HepG2 (cell line): ENCODE data around the gene ATP2B2. TPM values are rescaled to one million over a fixed set of nuclear protein-coding genes. Genes with fewer than 3 reads are reported as not detected.

ENCODE experiments used
- ATAC-seq: fragments of 200-7000 bp; cut with Tn5 transposase; 3 replicates; pipeline ENCODE4 v1.9.1; 2020; ENCODE audit warnings: mild to moderate bottlenecking, moderate library complexity
- BruUV-seq: library from RNA; stranded (reverse); fragments of 400-500 nt; replicated peaks from 2 replicates; lab custom pipeline; 2021; lab: Mats Ljungman, UMichigan
- CTCF ChIA-PET: fragments of 300-600 bp; formaldehyde crosslinking; extraction: SDS; loops from one replicate; lab custom pipeline; 2021; ENCODE audit warnings: low total read pairs, inconsistent platforms, low intra/inter-chr PET ratio; lab: Yijun Ruan, JAX
- POLR2A ChIA-PET: fragments of 350-600 bp; sonication (Branson Sonifier 250); formaldehyde crosslinking; loops from one replicate; lab custom pipeline; 2020; ENCODE audit warnings: antibody characterized with exemption, inconsistent platforms; lab: Yijun Ruan, JAX
- DNase-seq: peaks from one replicate; pipeline ENCODE4 v3.0.0-alpha.2; 2015; ENCODE audit warnings: low spot score
- FAIRE-seq: peaks from 3 replicates; lab custom pipeline; 2011; peaks lifted over from hg19 to GRCh38; lab: Jason Lieb, UNC
- H2AFZ ChIP-seq: one replicate; pipeline ENCODE4 v1.6.1; 2011; ENCODE audit warnings: low read length, inconsistent platforms
- H3K27ac ChIP-seq: fragments of 300-600 bp; 3 replicates; pipeline ENCODE4 v1.8.0; 2011; ENCODE audit warnings: mixed run types, mild to moderate bottlenecking, mixed read lengths, low read length, inconsistent platforms; ENCODE audit not compliant: insufficient read depth; ENCODE audit errors: extremely low read length
- H3K27me3 ChIP-seq, 2 experiments: fragments of 200-600 bp in 1 of 2; 2 replicates in 1 of 2; 3 replicates in 1 of 2; pipeline versions ENCODE4 v1.6.0 to v1.8.0; 2011; ENCODE audit warnings: low read length in 2 of 2, mild to moderate bottlenecking in 2 of 2, moderate library complexity in 2 of 2, inconsistent platforms in 1 of 2; ENCODE audit not compliant: insufficient read depth in 2 of 2, control insufficient read depth in 1 of 2
- H3K36me3 ChIP-seq, 2 experiments: fragments of 200-600 bp in 1 of 2; replicated peaks in 1 of 2; 2 replicates in 1 of 2; 3 replicates in 1 of 2; pipeline versions ENCODE4 v1.5.1 to v1.8.0; 2011; ENCODE audit warnings: low read length in 2 of 2, inconsistent platforms in 1 of 2; ENCODE audit not compliant: insufficient read depth in 2 of 2, control insufficient read depth in 1 of 2
- H3K4me1 ChIP-seq: 2 replicates; pipeline ENCODE4 v1.5.1; 2012; ENCODE audit warnings: low read length, inconsistent platforms; ENCODE audit not compliant: insufficient read depth
- H3K4me2 ChIP-seq: 2 replicates; pipeline ENCODE4 v1.6.0; 2011; ENCODE audit warnings: low read depth, low read length, inconsistent platforms
- H3K4me3 ChIP-seq, 3 experiments: fragments of 200-600 bp in 1 of 3; sonication (generic), shearing (Covaris generic) in 1 of 3; replicated peaks in 1 of 3; 2 replicates each; pipeline ENCODE4 v1.5.1; 2011 to 2016; ENCODE audit warnings: low read length in 3 of 3, inconsistent platforms in 2 of 3, low read depth in 2 of 3, mild to moderate bottlenecking in 2 of 3, control low read depth in 1 of 3, mixed read lengths in 1 of 3; ENCODE audit not compliant: insufficient read depth in 1 of 3
- H3K79me2 ChIP-seq: one replicate; pipeline ENCODE4 v1.6.1; 2011; ENCODE audit warnings: low read length, inconsistent platforms; ENCODE audit not compliant: insufficient read depth
- H3K9ac ChIP-seq: 2 replicates; pipeline ENCODE4 v1.6.0; 2011; ENCODE audit warnings: mild to moderate bottlenecking, low read depth, low read length, inconsistent platforms; ENCODE audit not compliant: insufficient read depth
- H3K9me3 ChIP-seq: 2 replicates; pipeline ENCODE4 v1.5.1; 2012; ENCODE audit warnings: mild to moderate bottlenecking, low read length
- H4K20me1 ChIP-seq: 2 replicates; pipeline ENCODE4 v1.6.0; 2011; ENCODE audit warnings: inconsistent platforms, mild to moderate bottlenecking, low read length, moderate library complexity; ENCODE audit not compliant: insufficient read depth
- ATRX ChIP-seq: sonication (generic); formaldehyde crosslinking; IDR thresholded peaks from 2 replicates; pipeline ENCODE4 v1.4.0; 2020; ENCODE audit warnings: missing genetic modification reagents, borderline replicate concordance
- GATAD1 ChIP-seq: IDR thresholded peaks from 2 replicates; pipeline ENCODE4 v1.6.1; 2016; ENCODE audit warnings: missing genetic modification reagents, missing compliant biosample characterization
- RARA ChIP-seq: IDR thresholded peaks from 2 replicates; pipeline ENCODE4 v1.6.1; 2016; ENCODE audit warnings: missing genetic modification reagents, missing compliant biosample characterization
- RFX3 ChIP-seq: IDR thresholded peaks from 2 replicates; pipeline ENCODE4 v1.6.1; 2016; ENCODE audit warnings: missing biosample characterization, missing genetic modification reagents
- SYNCRIP ChIP-seq: fragments of 200-400 bp; formaldehyde crosslinking; IDR thresholded peaks from 2 replicates; pipeline ENCODE4 v1.6.1; 2018; ENCODE audit warnings: mild to moderate bottlenecking, low read depth, low read length; ENCODE audit not compliant: insufficient read depth
- TARDBP ChIP-seq: sonication (generic); formaldehyde crosslinking; IDR thresholded peaks from 2 replicates; pipeline ENCODE4 v1.8.0; 2022; ENCODE audit warnings: mild to moderate bottlenecking, missing genetic modification reagents
- TBX3 ChIP-seq: fragments of 450-650 bp; IDR thresholded peaks from 2 replicates; pipeline ENCODE4 v1.6.1; 2017; ENCODE audit warnings: antibody characterized with exemption, mild to moderate bottlenecking, inconsistent platforms, borderline replicate concordance
- TEAD3 ChIP-seq: optimal IDR thresholded peaks from 2 replicates; pipeline ENCODE3; 2016; ENCODE audit warnings: borderline replicate concordance
- ZKSCAN1 ChIP-seq: fragments of 150-350 bp; IDR thresholded peaks from 2 replicates; pipeline ENCODE4 v1.6.1; 2014; ENCODE audit warnings: low read length
- ZNF577 ChIP-seq: sonication (generic); formaldehyde crosslinking; IDR thresholded peaks from 2 replicates; pipeline ENCODE4 v1.4.0; 2020; ENCODE audit warnings: mild to moderate bottlenecking, low read depth, missing genetic modification reagents, borderline replicate concordance
- WGBS: methylation state at CpG from one replicate; pipeline ENCODE4 v1.1.6; 2017; ENCODE audit warnings: low lambda C conversion rate; 5-methylcytosine and 5-hydroxymethylcytosine counted together
- in situ Hi-C: cut with HindIII; loops from 2 replicates; pipeline ENCODE4 v1.10.0; 2017; ENCODE audit warnings: low pct_unique_long_range_greater_than_20kb; ENCODE audit not compliant: extremely low pct_ligation_motif_present
- intact Hi-C: fragments of 100-400 bp; cut with micrococcal nuclease; formaldehyde crosslinking; loops from one replicate; pipeline ENCODE4 v1.10.0; 2022; ENCODE audit not compliant: unreplicated experiment
- polyA plus RNA-seq, 8 experiments: library from polyadenylated mRNA; depleted of rRNA in 3 of 8; stranded (reverse) in 7 of 8; unstranded in 1 of 8; fragments of >200 nt; fragmentation: Illumina TruSeq in 4 of 8; extraction: Trizol in 4 of 8; gene quantifications; 2 replicates each; pipeline versions ENCODE4 v1.2.1 to v1.2.3, GENCODE V29; 2011 to 2016; ENCODE audit warnings: low read depth in 4 of 8, missing spikeins in 1 of 8, mixed read lengths in 1 of 8; ENCODE audit not compliant: insufficient read depth in 1 of 8
- total RNA-seq, 5 experiments: library from RNA; depleted of rRNA; stranded (reverse); fragments of >200 nt; fragmentation: Illumina TruSeq; extraction: Trizol; gene quantifications; 2 replicates each; pipeline ENCODE4 v1.2.3, GENCODE V29; 2016; ENCODE audit warnings: low read depth in 1 of 5
- TF ChIP-seq, protein P1 (sequence below): sonication (generic); formaldehyde crosslinking; IDR thresholded peaks from 2 replicates; pipeline ENCODE4 v1.4.0; 2020; ENCODE audit warnings: mild to moderate bottlenecking, missing genetic modification reagents
- TF ChIP-seq, protein P2 (sequence below): sonication (generic); formaldehyde crosslinking; IDR thresholded peaks from 2 replicates; pipeline ENCODE4 v1.5.0; 2020; ENCODE audit warnings: mild to moderate bottlenecking, missing genetic modification reagents, borderline replicate concordance
- TF ChIP-seq, protein P3 (sequence below): IDR thresholded peaks from 2 replicates; pipeline ENCODE4 v1.6.1; 2016; ENCODE audit warnings: missing biosample characterization, missing genetic modification reagents, low read depth
- TF ChIP-seq, protein P4 (sequence below): sonication (generic); formaldehyde crosslinking; IDR thresholded peaks from 2 replicates; pipeline ENCODE4 v1.4.0; 2020; ENCODE audit warnings: low read depth, mild to moderate bottlenecking, missing genetic modification reagents
- TF ChIP-seq, protein P5 (sequence below): fragments of 450-650 bp; IDR thresholded peaks from 2 replicates; pipeline ENCODE4 v1.6.1; 2017
- TF ChIP-seq, protein P6 (sequence below): sonication (generic); formaldehyde crosslinking; IDR thresholded peaks from 2 replicates; pipeline ENCODE4 v1.5.1; 2020; ENCODE audit warnings: mild to moderate bottlenecking, missing genetic modification reagents, moderate library complexity

ATP2B2 gene
- total and polyA plus RNA-seq, 2 of the 13 experiments (the other 11 are each of a cell fraction or from before 2014, with no cell fraction given), result 1.5 to 2.3 TPM

DNA sequence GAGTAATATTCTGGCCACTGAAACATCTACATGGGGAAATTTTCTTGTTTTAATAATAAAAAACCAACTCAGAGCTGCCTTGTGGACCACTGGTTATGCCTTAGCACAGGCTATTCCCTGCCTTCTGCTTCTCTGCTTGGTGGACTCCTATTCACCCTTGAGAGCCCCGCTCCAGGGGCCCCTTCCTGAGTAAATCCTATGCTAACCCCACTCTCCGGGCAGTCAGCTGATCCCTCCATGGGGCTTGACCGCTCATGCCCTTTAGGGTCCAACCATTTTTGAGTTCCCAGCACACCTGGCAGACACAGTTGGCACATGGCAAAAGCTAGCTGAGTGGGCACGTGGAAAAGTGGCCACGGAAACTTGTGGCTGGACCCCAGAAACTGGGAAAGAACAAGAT, 38.2 kb downstream of the ATP2B2 start:
- 47% methylated on average over 5 of the region's 5 CpGs for WGBS
- no peak for FAIRE-seq
- CTCF ChIA-PET, result no interaction called here

More for the DNA sequence above, 38.2 kb downstream of the ATP2B2 start:
- Histone ChIP-seq H3K9me3 (no peaks in the 10 kb centered on the region), H4K20me1 (peaks cover 2% of the 10 kb centered on the region; the same call in 1 of the 2 replicates), H3K36me3 (no peaks in the 10 kb centered on the region), H3K79me2 (no peaks in the 10 kb centered on the region), H3K27ac (no peak overlapping the region), H3K4me1 (peaks cover 30% of the 10 kb centered on the region), H3K9ac (no peak overlapping the region), H3K27me3 (peaks cover 0 to 4% of the 10 kb centered on the region in 2 experiments; a peak in 1 of 5 replicates), H2AFZ (no peak overlapping the region), H3K4me2 (no peak overlapping the region), H3K4me3 (no peak overlapping the region)
- ATAC-seq (no peak), DNase-seq (no peak)
- TF ChIP-seq, protein P1, sequence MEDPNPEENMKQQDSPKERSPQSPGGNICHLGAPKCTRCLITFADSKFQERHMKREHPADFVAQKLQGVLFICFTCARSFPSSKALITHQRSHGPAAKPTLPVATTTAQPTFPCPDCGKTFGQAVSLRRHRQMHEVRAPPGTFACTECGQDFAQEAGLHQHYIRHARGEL (CRISPR knock-in tag), result no peak
- TF ChIP-seq ATRX (CRISPR knock-in tag), result no peak
- TF ChIP-seq, protein P2, sequence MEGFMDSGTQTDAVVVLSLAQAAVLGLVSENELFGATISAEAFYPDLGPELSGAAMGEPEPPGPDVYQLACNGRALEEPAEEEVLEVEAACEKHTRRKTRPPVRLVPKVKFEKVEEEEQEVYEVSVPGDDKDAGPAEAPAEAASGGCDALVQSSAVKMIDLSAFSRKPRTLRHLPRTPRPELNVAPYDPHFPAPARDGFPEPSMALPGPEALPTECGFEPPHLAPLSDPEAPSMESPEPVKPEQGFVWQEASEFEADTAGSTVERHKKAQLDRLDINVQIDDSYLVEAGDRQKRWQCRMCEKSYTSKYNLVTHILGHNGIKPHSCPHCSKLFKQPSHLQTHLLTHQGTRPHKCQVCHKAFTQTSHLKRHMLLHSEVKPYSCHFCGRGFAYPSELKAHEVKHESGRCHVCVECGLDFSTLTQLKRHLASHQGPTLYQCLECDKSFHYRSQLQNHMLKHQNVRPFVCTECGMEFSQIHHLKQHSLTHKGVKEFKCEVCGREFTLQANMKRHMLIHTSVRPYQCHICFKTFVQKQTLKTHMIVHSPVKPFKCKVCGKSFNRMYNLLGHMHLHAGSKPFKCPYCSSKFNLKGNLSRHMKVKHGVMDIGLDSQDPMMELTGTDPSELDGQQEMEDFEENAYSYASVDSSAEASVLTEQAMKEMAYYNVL (CRISPR knock-in tag), result no peak
- TF ChIP-seq TARDBP (CRISPR knock-in tag), result no peak
- no peak for TF ChIP-seq SYNCRIP
- TF ChIP-seq TBX3, result no peak
- TF ChIP-seq, protein P3, sequence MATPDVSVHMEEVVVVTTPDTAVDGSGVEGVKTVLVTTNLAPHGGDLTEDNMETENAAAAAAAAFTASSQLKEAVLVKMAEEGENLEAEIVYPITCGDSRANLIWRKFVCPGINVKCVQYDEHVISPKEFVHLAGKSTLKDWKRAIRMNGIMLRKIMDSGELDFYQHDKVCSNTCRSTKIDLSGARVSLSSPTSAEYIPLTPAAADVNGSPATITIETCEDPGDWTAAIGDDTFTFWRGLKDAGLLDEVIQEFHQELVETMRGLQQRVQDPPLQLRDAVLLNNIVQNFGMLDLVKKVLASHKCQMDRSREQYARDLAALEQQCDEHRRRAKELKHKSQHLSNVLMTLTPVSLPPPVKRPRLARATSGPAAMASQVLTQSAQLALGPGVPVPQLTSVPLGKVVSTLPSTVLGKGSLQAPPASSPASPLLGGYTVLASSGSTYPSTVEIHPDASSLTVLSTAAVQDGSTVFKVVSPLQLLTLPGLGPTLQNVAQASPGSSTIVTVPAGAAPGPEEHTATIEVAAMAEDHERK (CRISPR knock-in tag), result no peak
- no peak for TF ChIP-seq GATAD1
- TF ChIP-seq RFX3 (CRISPR knock-in tag), result no peak
- TF ChIP-seq, protein P4, sequence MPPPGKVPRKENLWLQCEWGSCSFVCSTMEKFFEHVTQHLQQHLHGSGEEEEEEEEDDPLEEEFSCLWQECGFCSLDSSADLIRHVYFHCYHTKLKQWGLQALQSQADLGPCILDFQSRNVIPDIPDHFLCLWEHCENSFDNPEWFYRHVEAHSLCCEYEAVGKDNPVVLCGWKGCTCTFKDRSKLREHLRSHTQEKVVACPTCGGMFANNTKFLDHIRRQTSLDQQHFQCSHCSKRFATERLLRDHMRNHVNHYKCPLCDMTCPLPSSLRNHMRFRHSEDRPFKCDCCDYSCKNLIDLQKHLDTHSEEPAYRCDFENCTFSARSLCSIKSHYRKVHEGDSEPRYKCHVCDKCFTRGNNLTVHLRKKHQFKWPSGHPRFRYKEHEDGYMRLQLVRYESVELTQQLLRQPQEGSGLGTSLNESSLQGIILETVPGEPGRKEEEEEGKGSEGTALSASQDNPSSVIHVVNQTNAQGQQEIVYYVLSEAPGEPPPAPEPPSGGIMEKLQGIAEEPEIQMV (CRISPR knock-in tag), result no peak
- TF ChIP-seq ZNF577 (CRISPR knock-in tag), result no peak
- TF ChIP-seq, protein P5, sequence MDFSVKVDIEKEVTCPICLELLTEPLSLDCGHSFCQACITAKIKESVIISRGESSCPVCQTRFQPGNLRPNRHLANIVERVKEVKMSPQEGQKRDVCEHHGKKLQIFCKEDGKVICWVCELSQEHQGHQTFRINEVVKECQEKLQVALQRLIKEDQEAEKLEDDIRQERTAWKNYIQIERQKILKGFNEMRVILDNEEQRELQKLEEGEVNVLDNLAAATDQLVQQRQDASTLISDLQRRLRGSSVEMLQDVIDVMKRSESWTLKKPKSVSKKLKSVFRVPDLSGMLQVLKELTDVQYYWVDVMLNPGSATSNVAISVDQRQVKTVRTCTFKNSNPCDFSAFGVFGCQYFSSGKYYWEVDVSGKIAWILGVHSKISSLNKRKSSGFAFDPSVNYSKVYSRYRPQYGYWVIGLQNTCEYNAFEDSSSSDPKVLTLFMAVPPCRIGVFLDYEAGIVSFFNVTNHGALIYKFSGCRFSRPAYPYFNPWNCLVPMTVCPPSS, result no peak
- no peak for TF ChIP-seq ZKSCAN1
- TF ChIP-seq, protein P6, sequence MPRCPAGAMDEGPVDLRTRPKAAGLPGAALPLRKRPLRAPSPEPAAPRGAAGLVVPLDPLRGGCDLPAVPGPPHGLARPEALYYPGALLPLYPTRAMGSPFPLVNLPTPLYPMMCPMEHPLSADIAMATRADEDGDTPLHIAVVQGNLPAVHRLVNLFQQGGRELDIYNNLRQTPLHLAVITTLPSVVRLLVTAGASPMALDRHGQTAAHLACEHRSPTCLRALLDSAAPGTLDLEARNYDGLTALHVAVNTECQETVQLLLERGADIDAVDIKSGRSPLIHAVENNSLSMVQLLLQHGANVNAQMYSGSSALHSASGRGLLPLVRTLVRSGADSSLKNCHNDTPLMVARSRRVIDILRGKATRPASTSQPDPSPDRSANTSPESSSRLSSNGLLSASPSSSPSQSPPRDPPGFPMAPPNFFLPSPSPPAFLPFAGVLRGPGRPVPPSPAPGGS (CRISPR knock-in tag), result no peak
- TF ChIP-seq RARA (CRISPR knock-in tag), result no peak
- TF ChIP-seq TEAD3 (CRISPR knock-in tag), result no peak
- intact Hi-C loops (no loop called here), in situ Hi-C loops (no loop called here)
- POLR2A ChIA-PET, result no interaction called here
- BruUV-seq, result no TSS peak
